Measurements from ENCODE around the gene RIMKLB.

DNA sequence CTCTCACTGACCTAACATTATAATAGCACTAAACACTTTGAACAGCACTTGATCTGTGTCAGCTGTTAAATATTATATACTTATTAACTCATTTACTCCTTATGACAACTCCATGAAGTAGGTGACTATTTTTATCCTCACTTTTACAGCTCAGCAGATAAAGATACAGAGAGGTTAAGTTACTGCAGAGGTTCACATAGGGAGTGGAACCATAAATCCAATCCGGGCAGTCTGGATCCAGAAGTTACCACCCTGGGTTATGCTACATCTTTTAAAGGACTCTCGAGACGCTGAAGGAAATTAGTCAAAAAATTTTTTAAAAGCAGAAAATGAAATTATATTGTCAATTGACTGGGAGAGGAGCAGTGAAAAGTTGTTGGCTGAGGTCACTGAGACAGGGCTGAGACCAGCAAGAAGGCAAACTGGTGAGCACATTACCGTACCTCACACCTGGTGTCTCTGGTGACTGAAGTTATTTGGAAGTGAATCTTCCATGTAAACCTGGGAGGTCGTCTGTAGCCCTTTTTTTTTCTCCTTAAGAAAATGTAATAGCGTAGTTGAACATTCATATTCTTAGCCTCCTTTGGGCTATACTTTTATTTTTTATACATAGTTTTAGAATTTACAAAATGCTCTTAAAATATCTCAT is 1.2 kb upstream of the RIMKLB start:
- TF ChIP-seq, protein P1, sequence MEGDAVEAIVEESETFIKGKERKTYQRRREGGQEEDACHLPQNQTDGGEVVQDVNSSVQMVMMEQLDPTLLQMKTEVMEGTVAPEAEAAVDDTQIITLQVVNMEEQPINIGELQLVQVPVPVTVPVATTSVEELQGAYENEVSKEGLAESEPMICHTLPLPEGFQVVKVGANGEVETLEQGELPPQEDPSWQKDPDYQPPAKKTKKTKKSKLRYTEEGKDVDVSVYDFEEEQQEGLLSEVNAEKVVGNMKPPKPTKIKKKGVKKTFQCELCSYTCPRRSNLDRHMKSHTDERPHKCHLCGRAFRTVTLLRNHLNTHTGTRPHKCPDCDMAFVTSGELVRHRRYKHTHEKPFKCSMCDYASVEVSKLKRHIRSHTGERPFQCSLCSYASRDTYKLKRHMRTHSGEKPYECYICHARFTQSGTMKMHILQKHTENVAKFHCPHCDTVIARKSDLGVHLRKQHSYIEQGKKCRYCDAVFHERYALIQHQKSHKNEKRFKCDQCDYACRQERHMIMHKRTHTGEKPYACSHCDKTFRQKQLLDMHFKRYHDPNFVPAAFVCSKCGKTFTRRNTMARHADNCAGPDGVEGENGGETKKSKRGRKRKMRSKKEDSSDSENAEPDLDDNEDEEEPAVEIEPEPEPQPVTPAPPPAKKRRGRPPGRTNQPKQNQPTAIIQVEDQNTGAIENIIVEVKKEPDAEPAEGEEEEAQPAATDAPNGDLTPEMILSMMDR (IDR thresholded peaks at IDR 0.05) = no peak
- TF ChIP-seq POLR2AphosphoS5 (IDR thresholded peaks at IDR 0.05) = no peak

Measured in transverse colon (tissue), 4 donors.